ENCODE data around the gene SLC38A5. TPM values are rescaled to one million over a fixed set of nuclear protein-coding genes. Genes with fewer than 3 reads are reported as not detected.

The SLC38A5 gene
- total and polyA plus RNA-seq, 2 donors (not counting 3 experiments of a cell fraction or from before 2014, with no cell fraction given) = 21.6 to 28.8 TPM

- ChIA-PET POLR2A (no interaction called here), CTCF (no interaction called here)
- DNase-seq (ENCODE audit: low read depth, low spot score) (no peak), FAIRE-seq (no peak)
- dilution Hi-C loops (cut with MboI; ENCODE audit: extremely low pct_ligation_motif_present, low sequenced_read_pairs) (no loop called here), intact Hi-C loops (cut with micrococcal nuclease) (no loop called here)
- H3K4me1 ChIP-seq (ENCODE audit: control insufficient read depth, extremely low read depth, insufficient read depth, low read length) = no peaks in the 10 kb centered on the region
- no peaks in the 10 kb centered on the region for H4K20me1 ChIP-seq (replicated peaks; ENCODE audit: control insufficient read depth, extremely low read depth, insufficient read depth, low read length)
- TF ChIP-seq MYC (IDR thresholded peaks at IDR 0.05; ENCODE audit: low read depth, low read length) = no peak
- no peak for TF ChIP-seq JUN (IDR thresholded peaks at IDR 0.05; ENCODE audit: borderline replicate concordance, insufficient read depth, insufficient read length, low read depth)
- no peak for TF ChIP-seq POLR2AphosphoS5 (IDR thresholded peaks at IDR 0.05; ENCODE audit: insufficient read depth, low read depth, low read length)
- no peak for TF ChIP-seq POLR2A (IDR thresholded peaks at IDR 0.05; ENCODE audit: low read depth, low read length)
- TF ChIP-seq MAX (IDR thresholded peaks at IDR 0.05; ENCODE audit: insufficient read depth, insufficient read length) = no peak
- TF ChIP-seq GATA2 (IDR thresholded peaks at IDR 0.05; ENCODE audit: insufficient read depth, insufficient read length, low read depth, low read length) = no peak
- TF ChIP-seq EZH2 (IDR thresholded peaks at IDR 0.05; ENCODE audit: borderline replicate concordance, low read depth, low read length, severe bottlenecking) = no peak
- TF ChIP-seq FOS (IDR thresholded peaks at IDR 0.05; ENCODE audit: borderline replicate concordance, insufficient read depth, low read length) = no peak
- TF ChIP-seq, protein P1, sequence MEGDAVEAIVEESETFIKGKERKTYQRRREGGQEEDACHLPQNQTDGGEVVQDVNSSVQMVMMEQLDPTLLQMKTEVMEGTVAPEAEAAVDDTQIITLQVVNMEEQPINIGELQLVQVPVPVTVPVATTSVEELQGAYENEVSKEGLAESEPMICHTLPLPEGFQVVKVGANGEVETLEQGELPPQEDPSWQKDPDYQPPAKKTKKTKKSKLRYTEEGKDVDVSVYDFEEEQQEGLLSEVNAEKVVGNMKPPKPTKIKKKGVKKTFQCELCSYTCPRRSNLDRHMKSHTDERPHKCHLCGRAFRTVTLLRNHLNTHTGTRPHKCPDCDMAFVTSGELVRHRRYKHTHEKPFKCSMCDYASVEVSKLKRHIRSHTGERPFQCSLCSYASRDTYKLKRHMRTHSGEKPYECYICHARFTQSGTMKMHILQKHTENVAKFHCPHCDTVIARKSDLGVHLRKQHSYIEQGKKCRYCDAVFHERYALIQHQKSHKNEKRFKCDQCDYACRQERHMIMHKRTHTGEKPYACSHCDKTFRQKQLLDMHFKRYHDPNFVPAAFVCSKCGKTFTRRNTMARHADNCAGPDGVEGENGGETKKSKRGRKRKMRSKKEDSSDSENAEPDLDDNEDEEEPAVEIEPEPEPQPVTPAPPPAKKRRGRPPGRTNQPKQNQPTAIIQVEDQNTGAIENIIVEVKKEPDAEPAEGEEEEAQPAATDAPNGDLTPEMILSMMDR (IDR thresholded peaks at IDR 0.05; ENCODE audit: extremely low read depth in 1 of 2, insufficient read depth in 1 of 2, low read depth in 1 of 2, low read length in 2 of 2) = no peak
- no peak overlapping the region for H2AFZ ChIP-seq (ENCODE audit: low read depth, low read length)
- no peak overlapping the region for H3K27ac ChIP-seq (ENCODE audit: insufficient read depth, low read depth, low read length)
- H3K79me2 ChIP-seq (ENCODE audit: control insufficient read depth, insufficient read depth, low read length) = no peaks in the 10 kb centered on the region
- H3K9me3 ChIP-seq (replicated peaks; ENCODE audit: control insufficient read depth, insufficient read depth, low read length) = no peaks in the 10 kb centered on the region
- no peaks in the 10 kb centered on the region for H3K36me3 ChIP-seq (ENCODE audit: control insufficient read depth in 2 of 2, extremely low read depth in 1 of 2, insufficient read depth in 2 of 2, low read length in 2 of 2)
- no TSS peak for BruUV-seq (replicated peaks)
- no peaks in the 10 kb centered on the region for H3K9me1 ChIP-seq (replicated peaks; ENCODE audit: control insufficient read depth, extremely low read depth, insufficient read depth, low read length)
- H3K27me3 ChIP-seq (ENCODE audit: control insufficient read depth in 2 of 2, insufficient read depth in 2 of 2, low read length in 2 of 2) = no peaks in the 10 kb centered on the region
- no peak overlapping the region for H3K9ac ChIP-seq (replicated peaks; ENCODE audit: extremely low read depth, insufficient read depth, low read length)
- H3K4me2 ChIP-seq (ENCODE audit: insufficient read depth, low read length) = no peak overlapping the region
- no peak overlapping the region for H3K4me3 ChIP-seq (replicated peaks in 1 of 3; ENCODE audit: insufficient read depth in 1 of 3, low read depth in 1 of 3, low read length in 3 of 3)
Observed at GRCh38 chrX:48460606-48461005, 9.5 kb downstream of the SLC38A5 start.
